HG02623 (cell line): ENCODE results near the gene NCK2.

Source experiments
- ATAC-seq: cut with Tn5 transposase; IDR thresholded peaks from one replicate; pipeline ENCODE4 v1.9.1; 2021; ENCODE audit warnings: moderate library complexity; ENCODE audit not compliant: unreplicated experiment

NCK2 gene

DNA sequence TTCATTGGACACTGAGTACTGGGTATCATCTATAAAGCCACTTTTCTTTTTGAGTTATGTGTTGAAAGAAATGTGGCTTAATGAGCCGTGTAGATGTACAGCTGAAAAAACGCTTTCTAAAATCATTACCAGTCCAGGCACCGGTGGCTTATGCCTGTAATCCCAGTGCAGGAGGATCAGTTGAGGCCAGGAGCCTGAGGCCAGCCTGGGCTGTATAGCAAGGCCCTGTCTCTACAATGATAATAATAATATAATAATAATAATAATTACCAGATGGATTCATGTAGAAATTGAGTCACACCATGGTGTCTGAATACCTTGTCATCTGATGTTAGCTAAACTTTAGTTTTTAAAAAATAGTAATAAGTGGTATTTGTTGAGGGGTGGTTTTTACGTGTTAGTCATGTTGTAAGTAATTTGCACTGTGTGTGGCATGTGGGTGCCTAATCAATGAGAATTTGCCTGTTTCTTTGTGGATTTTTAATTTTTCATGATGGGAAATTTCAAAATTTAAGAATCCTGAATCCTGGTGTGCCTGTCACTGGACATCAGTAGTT, 30.1 kb downstream of the NCK2 start:
- ATAC-seq: no peak

DNA sequence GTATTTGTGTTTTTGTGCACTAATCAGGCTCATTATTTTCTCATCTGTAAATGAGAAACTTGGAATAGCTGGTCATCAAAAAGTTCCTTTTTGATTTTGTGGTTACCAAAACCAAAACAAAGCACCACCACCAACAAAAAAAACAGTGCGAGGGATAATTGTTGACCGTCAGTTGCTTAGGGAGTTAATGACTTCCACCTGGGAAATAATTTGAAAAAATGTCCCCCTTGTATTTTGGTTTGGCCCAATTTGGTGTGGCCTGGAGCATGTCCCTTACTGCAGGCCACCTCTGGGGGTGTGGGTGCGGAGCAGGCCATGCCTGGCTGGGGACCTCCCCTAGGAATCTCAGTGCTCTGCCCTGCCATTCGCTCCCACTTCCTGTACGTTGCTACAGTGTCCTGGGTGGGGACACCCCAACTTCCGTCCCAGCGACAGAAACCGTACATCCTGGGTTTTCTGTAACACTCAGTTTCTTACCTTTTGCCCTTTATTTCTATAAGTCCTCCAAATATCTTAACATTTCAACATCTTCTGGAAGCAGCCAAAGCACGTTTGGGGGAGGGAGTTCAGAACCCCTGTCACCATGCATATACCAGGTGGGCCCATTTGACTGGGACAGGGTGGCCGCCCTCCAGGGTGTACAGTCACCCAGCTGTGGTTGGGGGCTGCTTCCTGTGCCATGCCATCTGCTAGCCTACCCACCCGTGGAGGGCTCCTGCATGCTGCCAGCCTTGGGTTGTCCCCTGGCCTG, 31.3 kb downstream of the NCK2 start:
- peak; percentile 46 for ATAC-seq

DNA sequence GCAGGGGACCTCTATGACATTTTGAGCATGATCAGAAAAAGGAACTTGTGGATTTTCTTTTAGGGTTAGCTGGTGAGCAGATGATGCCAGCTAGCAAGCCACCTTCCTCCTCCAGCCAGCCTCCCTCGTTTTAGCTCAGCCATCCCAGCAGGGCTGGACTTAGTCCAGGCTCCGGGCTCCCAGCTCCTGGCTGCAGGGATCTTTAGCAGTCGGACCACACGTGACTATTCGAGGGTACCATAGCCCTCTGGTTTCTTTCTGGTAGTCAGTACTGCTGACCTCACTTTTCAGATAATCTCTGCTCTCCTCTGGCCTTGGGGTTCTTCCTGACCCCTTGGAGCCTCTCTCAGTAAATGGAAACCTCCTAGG, 31.8 kb downstream of the NCK2 start:
- ATAC-seq: peak; percentile 12

DNA sequence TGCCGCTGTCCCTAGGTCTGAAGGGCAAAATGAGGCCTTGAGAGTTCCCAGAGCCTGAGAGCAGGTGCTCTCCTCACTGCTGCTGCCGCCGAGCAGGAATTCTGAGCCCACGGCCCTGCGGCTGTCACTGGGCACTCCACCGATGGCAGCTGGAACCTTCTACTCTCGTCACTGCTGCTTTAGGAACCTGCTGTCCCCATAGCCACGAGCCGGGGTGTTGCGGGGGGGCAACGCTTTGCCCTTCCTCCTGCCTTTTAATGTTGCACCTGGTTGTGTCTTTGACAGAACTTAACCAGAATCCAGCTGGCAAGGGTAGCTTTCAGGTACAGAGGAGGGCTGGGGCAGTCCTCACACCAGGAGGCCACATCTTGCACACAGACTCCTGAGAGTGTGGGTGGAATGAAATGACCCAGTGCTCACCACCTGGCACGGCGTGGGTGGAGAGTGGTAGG, 32.3 kb downstream of the NCK2 start:
- peak; percentile 40 for ATAC-seq

DNA sequence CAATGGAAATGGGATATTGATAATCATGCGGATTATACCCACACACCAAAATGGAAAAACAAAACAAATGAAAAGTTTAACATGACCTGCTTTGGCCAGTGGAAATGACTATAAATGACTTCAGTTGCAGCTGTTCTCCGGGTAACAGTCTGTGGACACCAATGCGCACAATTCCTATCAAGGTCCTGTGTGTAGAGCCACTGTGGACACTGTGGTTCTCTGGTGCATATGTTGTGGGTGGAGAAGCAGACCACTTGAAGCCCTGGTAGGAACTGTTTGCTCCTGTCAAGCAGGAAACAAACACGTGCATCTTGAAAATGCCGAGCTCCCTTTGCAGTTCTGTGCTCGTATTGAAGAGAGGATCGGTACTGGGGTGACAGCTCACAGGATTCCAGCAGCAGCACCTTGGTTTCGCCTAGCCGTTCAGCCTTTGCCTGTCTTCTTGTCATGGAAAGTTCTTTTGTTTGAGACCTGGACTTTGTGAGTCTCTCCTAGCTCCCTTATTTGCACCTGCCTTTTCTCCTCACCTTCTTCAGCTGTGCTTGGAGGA, 32.9 kb downstream of the NCK2 start:
- ATAC-seq: no peak

DNA sequence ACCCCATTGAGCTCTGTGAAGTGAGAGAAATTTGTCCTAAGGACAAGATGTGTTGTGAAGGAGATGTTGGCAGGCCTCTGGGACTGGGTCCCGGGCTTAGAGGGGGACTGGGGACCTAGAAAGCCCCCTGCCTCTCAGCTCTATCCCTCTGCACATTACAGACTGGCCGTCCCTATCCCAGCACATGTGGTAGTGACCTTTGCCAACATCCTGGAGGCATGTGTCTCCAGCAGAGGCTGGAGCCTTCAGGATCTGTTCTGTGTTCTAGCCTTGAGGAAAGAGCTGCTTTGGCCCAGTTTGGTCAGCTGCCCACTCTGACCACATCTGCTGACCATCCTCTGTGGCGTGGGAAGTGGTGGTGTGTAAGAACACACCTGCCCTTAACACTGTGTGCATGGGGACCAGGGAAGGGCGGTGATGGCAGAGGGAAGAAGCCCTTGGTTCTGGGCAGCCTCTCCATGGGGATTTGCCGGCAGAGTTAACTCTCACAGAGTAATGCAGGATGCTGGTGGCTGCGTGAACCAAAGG, 33.4 kb downstream of the NCK2 start:
- ATAC-seq: no peak

DNA sequence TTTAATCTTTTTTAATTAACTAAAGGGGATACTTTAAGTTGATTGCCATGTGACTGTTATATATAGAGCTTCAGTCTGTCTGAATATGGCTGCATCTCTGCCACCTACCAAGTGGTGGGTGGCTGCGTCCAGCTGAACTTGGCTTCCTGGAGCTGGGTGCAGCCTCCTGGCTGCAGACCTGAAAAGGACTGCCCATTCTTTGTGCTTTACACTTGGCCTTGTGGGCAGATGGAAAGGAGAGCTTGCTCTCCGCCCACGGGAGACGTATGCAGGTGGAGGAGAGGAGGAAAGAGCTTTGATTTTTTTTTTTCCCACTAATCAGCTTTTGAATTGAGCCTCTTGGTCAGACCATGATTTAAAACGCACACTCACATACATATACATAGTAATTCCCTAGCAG, 34.7 kb downstream of the NCK2 start:
- no peak for ATAC-seq

DNA sequence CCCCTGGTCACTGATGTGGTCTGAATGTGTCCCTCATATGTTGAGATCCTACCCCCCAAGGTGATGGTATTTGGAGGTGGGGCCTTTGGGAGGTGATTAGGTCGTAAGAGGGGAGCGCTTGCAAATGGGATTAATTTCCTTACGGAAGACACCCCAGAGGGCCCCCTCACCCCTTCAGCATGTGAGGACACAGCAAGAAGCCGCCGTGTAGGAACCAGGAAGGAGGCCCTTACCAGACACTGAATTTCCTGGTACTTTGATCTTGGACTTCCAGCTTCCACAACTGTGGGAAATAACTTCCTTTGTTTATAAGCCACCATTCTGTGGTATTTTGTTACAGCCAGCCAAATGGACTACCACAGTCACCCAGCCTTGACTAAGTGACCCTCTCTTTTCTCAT, 35.9 kb downstream of the NCK2 start:
- no peak for ATAC-seq

DNA sequence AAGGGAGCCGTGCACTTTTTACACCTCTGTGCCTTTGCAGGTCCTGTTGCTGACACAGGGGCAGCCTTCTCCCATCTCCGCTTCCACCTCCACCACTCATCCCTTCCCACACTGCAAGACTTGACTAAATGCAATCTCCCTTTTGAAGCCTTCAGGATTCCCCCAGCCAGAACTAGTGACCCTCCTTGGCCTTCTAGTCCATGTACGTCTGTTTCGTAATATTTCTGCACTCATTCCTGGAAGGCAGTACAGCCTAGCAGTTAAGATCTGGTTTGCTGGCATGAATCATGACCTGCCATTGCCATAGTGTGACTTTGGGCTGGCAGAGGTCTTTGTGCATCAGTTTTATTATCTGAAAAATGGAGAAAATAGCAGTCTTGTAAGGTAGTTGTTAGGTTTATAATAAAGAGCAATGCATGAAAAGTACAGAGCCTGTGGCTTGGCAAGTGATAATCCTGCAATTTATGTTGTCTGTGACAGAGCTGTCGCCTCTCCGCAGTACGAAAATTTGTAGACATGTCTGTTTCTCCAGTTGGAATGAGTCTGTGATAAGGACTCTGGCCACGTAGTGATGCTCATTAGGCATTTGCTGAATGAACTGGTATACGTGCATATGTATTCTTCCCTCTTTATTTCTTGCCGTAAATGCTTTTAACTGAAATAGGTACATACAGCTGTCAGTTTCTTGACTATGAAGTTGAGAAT, 36.7 kb downstream of the NCK2 start:
- ATAC-seq: no peak

DNA sequence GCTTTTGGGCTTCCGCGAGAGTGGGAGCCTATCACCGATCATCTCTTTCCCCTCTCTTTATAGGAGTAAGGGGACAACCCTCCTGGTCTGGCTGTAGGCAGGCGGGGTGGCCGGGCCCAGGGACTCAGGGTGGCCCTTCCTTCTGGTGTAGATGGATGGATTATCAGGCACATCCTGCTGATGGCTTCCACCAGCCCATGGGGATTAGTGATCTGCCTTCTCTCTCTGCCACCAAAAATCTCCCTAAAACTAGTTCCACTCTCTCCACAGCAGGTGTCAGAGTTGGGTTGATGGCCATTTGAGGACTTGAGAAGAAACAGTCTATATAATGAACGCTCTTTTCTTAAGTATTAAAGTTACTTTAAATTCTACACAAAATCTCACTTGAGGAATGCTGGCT, 37.4 kb downstream of the NCK2 start:
- ATAC-seq: no peak

DNA sequence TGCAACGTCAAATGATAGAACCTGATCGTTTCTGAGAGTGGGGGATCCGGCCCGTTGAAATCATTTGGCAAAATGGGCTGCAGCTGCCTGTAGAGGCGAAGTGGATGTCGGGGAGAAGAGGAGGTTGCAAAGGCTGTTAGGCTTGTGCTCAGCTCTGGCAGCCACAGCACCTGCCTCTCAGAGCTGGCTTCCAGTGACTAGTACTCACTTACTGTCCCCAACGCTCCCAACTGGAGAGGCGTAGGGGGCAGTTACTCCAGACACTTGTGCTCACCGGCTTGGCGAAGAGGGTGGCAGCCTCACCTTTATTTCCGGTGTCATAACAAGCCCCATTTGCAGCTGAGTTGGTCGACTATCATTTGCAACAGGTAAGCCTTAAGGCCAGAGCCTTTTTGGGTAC, 37.9 kb downstream of the NCK2 start:
- no peak for ATAC-seq

DNA sequence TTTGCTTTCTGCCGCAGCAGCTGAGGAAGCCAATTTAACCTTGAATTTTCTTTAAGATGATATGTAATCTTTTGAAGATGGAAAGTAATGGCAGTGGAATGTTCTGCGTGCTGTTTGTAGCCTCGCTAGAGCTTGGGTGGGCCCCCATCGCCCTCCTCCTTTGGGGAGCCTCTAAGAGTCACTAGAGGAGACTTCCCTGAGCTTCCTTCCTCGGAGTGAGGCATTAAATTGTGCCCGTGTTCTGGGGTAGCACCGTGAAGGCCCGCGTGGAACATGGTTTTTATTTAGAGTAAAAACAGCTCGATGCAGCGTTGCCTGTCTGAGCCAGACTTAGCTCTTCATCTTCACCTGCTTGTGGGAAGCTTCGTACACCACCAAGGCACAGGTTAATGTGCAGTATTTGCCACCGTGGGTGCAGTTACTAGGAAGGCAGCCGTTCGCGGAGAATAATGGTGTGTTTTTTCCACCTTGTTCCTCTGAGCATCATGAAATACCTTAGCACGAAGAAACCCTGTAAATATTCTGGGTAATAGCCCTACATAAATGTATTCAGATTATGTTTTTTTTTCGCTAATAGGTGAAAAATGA, 38.5 kb downstream of the NCK2 start:
- ATAC-seq: no peak

DNA sequence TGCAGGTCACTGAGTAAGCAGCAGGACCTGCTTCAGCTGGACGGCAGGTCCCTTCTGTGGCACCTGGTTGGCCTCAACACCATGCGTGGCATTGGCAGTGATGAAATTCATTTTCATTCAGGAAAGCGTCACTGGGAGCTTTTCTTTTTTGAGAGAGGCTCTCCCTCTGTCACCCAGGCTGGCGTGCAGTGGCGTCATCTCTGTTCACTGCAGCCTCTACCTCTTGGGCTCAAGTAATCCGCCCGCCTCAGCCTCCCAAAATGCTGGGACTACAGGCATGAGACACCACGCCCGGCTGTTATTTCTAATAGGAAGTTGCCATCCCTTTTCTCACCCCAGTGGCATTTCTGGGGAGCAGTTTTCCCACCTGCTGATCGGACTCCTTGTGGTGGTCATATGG, 39.3 kb downstream of the NCK2 start:
- ATAC-seq: no peak

DNA sequence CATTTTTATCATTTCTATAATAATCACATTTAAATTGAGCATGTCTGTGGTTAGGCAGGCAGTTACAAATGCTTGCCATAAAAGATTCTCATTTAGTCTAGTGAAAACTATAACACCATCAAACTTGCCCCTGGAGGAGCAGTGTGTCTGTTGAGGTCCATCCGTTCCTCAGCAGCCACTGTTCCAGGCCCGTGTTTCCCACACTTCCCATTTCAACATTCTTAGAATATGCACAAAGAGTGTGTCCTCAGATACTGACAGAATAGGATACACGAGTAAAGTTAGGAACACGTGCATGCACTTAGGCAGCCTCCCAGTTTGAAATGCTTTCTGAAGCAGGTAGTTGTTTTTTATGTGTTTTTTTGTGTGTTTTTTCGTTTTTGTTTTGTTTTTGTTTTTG, 39.9 kb downstream of the NCK2 start:
- no peak for ATAC-seq

DNA sequence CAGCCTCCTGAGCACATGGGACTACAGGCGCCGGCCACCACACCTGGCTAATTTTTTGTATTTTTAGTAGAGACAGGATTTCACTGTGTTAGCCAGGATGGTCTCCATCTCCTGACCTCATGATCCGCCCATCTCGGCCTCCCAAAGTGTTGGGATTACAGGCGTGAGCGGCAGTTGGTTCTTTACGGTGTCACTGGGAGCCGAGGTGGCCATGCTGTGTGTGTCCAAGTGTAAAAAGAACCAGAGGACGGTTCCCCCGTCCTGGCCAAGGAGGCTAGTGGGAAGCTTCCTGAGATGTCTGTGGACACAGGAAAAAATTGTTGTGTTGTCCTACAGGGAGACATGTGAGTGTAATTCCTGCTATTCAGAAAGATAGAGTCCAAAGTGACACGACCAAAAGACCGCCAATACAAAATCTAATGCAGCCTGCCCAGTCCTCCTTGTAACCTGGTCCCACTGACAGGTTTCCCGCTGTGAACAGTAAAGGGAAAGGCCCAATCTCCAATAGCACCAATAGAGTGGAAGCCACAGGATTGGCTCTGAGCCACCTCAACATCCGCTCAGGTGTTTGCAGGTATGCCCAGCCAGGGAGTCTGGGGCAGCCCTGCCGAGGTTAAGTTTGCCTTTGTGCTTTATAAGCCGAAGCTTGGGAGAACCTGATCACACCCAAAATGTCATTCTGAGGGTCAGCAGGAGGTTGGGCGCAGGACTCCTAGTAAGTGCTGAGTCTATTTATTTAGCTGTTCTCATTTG, 40.6 kb downstream of the NCK2 start:
- ATAC-seq: no peak

DNA sequence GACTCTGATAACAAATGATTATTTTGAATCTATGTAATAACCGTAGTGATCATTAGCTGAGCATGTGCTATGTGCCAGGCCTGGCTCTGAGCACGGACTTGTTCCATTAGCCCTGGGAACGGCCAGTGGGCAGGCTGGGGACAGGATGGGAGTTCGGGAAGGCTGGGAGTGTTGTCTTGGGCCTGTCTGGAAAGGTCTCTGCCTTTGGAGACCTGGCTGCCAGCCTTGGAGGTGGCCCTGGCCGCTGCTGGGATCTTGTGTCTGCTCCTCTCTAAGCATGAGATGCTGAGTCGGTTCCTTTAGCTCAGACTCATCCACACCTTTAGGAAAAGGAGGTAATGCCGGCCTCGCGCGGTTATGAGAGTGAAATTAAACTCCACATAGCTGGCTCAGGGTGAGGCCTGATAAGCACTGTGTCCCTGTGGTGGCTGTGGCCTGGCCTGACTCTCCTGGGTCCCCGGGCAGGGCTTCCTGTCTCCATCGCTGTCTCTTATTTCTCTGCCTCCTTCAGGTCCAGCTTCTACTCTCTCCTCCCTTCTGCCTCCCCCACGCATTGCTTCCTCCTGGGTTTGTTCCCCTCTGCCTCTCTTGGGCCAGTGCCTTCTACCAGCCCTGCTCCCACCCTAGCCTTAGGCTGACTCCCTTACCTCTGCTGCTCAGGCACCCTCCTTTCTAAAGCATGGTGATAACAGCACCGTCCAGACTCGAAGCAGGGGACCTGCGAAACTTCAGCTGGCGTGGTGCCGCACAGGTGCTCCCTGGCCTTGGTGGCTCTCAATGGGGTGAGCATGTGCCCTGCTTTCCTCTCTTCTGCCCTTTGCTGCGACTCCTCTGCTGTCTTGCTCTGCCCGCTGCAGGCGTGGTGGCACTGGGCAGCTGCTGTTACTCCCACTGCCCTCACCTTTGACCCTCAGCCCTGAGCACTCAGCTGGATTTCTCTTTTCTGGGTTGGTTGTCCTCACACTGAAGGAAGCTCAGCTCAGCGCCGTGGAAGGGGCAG, 41.8 kb downstream of the NCK2 start:
- ATAC-seq: no peak

DNA sequence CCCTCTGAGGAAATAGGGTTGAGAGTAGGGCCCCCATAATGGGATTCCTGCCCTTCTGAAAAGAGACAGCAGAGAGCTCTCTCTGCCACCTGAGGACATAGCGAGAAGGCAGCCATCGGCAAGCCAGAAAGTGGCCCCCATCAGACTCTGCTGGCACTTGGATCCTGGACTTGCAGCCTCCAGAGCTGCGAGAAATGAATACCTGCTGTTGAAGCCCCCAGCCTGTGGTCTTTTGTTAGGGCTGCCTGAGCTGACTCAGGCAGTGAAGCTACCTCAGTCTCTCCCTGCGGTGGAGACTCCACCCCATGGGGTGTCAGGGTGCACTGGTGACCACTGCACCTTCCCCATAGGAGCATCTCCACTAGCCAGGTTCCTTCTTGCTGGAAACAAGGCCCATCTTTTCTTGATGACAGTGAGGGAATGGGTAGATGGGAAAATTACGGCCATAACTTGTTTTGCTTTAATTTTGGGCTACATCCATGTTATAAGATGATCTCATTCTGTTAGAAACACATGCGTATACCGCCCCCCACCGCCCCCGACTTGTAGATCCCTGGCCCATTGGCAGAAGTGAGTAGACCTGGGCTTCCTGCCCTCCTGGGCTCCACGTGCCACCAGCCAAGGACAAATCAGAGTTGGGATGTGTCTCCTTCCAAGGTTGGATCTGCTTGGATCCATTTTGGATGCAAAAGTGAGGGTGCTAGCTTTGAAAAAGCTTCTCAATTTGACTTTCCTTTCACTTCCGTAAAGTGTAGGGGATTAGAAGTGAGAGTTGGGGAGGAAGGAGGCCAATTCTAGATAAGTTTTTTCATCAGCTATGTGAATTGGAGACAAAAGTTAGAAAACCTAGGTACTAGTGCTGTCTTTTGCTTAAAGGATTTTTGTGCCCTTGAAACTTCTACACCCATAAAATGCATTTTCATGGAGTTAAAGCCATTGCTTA, 42.9 kb downstream of the NCK2 start:
- no peak for ATAC-seq

DNA sequence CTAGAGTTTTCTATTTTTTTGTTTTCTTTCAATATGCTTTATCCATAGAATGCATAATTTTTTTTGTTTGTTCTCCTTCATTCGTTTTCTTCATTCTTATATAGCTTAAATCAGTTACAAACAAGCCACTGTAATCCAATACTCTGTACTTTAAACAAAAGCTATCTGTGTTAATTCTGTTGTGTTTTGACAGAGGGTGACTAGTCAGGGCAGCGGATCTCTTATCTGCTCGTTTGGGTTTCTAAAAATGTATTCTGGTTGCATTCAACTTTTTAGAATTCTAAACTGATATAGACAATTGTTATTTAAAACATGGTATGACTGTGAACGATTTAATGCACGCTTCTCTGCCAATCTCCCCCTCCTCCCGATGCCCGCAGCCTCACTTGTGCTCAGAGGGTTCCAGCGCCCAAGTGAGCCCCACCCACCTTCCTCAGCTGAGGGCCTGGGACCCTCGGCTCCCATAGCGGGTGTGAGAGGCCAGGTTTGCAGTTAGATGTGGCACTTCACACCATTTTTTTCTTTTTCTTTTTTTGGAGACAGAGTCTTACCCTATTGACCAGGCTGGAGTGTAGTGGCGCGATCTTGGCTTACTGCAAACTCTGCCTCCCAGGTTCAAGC, 44.1 kb downstream of the NCK2 start:
- ATAC-seq: no peak
